ENCODE measurements around the gene HS3ST2.

HS3ST2 gene

DNA sequence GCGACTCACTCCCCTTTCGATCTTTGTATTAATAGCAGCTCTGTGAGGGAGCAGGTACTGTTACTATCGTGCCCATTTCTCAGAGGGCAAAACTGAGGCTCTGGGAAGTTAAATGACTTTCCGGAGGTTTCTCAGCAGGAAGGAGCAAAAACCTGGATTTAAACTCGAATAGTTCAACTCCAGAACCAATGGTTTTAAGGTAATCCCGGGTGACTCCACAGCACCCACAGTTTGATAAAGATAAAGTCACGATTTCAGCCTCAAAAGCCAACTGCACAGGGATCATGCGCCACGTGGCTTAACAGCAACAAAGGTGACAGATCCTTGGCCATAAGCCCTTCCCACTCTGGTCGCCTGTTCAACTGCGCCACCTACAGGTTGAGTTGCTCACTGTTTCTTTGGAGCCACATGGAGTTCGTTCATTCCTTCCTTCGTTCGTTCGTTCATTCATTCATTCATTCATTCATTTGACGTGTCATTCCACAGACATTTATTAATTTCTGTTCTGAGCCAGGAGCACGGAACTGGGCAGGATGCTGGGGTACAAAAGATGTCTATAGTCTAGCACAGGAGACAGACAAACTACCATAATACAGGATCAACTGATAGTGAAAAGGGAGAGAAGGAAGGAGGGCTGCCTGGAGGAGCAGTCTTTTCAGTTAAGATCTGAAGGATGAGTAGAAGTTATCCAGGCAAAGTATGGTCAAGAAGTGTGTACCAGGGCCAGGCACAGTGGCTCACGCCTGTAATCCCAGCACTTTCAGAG lies 134.8 kb downstream of the HS3ST2 start (continued):
- TF ChIP-seq ZXDB (tag by site-specific recombination; IDR thresholded peaks at IDR 0.05): peak; percentile 63; the same call in 1 of the 2 replicates
- no peak for TF ChIP-seq KLF10 (tag by site-specific recombination; IDR thresholded peaks at IDR 0.05)
- peak; percentile 37 for TF ChIP-seq SETDB1 (IDR thresholded peaks at IDR 0.05; ENCODE audit: insufficient read length, low read length)
- TF ChIP-seq, protein P1, sequence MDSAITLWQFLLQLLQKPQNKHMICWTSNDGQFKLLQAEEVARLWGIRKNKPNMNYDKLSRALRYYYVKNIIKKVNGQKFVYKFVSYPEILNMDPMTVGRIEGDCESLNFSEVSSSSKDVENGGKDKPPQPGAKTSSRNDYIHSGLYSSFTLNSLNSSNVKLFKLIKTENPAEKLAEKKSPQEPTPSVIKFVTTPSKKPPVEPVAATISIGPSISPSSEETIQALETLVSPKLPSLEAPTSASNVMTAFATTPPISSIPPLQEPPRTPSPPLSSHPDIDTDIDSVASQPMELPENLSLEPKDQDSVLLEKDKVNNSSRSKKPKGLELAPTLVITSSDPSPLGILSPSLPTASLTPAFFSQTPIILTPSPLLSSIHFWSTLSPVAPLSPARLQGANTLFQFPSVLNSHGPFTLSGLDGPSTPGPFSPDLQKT (IDR thresholded peaks at IDR 0.05; ENCODE audit: borderline replicate concordance, low read depth, low read length): no peak
- TF ChIP-seq ZFP37 (tag by site-specific recombination; IDR thresholded peaks at IDR 0.05): no peak
- TF ChIP-seq ZBTB17 (tag by site-specific recombination; IDR thresholded peaks at IDR 0.05): peak; percentile 39; the same call in 1 of the 2 replicates
- peak; percentile 43; the same call in 1 of the 2 replicates for TF ChIP-seq ZEB2 (tag by site-specific recombination; IDR thresholded peaks at IDR 0.05)
- TF ChIP-seq ZNF571 (tag by site-specific recombination; IDR thresholded peaks at IDR 0.05): no peak
- no peak for TF ChIP-seq ZNF785 (tag by site-specific recombination; IDR thresholded peaks at IDR 0.05)
- TF ChIP-seq, protein P2, sequence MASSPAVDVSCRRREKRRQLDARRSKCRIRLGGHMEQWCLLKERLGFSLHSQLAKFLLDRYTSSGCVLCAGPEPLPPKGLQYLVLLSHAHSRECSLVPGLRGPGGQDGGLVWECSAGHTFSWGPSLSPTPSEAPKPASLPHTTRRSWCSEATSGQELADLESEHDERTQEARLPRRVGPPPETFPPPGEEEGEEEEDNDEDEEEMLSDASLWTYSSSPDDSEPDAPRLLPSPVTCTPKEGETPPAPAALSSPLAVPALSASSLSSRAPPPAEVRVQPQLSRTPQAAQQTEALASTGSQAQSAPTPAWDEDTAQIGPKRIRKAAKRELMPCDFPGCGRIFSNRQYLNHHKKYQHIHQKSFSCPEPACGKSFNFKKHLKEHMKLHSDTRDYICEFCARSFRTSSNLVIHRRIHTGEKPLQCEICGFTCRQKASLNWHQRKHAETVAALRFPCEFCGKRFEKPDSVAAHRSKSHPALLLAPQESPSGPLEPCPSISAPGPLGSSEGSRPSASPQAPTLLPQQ (tag by site-specific recombination; IDR thresholded peaks at IDR 0.05): no peak; the same call in 1 of the 2 replicates
- TF ChIP-seq, protein P3, sequence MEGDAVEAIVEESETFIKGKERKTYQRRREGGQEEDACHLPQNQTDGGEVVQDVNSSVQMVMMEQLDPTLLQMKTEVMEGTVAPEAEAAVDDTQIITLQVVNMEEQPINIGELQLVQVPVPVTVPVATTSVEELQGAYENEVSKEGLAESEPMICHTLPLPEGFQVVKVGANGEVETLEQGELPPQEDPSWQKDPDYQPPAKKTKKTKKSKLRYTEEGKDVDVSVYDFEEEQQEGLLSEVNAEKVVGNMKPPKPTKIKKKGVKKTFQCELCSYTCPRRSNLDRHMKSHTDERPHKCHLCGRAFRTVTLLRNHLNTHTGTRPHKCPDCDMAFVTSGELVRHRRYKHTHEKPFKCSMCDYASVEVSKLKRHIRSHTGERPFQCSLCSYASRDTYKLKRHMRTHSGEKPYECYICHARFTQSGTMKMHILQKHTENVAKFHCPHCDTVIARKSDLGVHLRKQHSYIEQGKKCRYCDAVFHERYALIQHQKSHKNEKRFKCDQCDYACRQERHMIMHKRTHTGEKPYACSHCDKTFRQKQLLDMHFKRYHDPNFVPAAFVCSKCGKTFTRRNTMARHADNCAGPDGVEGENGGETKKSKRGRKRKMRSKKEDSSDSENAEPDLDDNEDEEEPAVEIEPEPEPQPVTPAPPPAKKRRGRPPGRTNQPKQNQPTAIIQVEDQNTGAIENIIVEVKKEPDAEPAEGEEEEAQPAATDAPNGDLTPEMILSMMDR (tag by site-specific recombination; IDR thresholded peaks at IDR 0.05): peak; percentile 81
- 0 out of 2 replicates have a peak, but pooled peaks have one; percentile 13 for TF ChIP-seq ZNF660 (tag by site-specific recombination; IDR thresholded peaks at IDR 0.05)
- TF ChIP-seq, protein P4, sequence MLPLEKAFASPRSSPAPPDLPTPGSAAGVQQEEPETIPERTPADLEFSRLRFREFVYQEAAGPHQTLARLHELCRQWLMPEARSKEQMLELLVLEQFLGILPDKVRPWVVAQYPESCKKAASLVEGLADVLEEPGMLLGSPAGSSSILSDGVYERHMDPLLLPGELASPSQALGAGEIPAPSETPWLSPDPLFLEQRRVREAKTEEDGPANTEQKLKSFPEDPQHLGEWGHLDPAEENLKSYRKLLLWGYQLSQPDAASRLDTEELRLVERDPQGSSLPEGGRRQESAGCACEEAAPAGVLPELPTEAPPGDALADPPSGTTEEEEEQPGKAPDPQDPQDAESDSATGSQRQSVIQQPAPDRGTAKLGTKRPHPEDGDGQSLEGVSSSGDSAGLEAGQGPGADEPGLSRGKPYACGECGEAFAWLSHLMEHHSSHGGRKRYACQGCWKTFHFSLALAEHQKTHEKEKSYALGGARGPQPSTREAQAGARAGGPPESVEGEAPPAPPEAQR (tag by site-specific recombination; IDR thresholded peaks at IDR 0.05): no peak
- TF ChIP-seq GLI4 (tag by site-specific recombination; IDR thresholded peaks at IDR 0.05): no peak
- TF ChIP-seq SP2 (tag by site-specific recombination; IDR thresholded peaks at IDR 0.05): no peak
- TF ChIP-seq ZNF677 (tag by site-specific recombination; IDR thresholded peaks at IDR 0.05): no peak
- no peak for TF ChIP-seq ZNF416 (tag by site-specific recombination; IDR thresholded peaks at IDR 0.05)
- TF ChIP-seq, protein P5, sequence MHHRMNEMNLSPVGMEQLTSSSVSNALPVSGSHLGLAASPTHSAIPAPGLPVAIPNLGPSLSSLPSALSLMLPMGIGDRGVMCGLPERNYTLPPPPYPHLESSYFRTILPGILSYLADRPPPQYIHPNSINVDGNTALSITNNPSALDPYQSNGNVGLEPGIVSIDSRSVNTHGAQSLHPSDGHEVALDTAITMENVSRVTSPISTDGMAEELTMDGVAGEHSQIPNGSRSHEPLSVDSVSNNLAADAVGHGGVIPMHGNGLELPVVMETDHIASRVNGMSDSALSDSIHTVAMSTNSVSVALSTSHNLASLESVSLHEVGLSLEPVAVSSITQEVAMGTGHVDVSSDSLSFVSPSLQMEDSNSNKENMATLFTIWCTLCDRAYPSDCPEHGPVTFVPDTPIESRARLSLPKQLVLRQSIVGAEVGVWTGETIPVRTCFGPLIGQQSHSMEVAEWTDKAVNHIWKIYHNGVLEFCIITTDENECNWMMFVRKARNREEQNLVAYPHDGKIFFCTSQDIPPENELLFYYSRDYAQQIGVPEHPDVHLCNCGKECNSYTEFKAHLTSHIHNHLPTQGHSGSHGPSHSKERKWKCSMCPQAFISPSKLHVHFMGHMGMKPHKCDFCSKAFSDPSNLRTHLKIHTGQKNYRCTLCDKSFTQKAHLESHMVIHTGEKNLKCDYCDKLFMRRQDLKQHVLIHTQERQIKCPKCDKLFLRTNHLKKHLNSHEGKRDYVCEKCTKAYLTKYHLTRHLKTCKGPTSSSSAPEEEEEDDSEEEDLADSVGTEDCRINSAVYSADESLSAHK (tag by site-specific recombination; IDR thresholded peaks at IDR 0.05): no peak
- TF ChIP-seq ZNF350 (tag by site-specific recombination; IDR thresholded peaks at IDR 0.05): no peak
- TF ChIP-seq ZNF112 (tag by site-specific recombination; IDR thresholded peaks at IDR 0.05): no peak
- TF ChIP-seq ZNF24 (tag by site-specific recombination; IDR thresholded peaks at IDR 0.05): peak; percentile 100
- no peak for TF ChIP-seq MZF1 (tag by site-specific recombination; IDR thresholded peaks at IDR 0.05; ENCODE audit: borderline replicate concordance)
- peak; percentile 88 for TF ChIP-seq ZSCAN16 (tag by site-specific recombination; IDR thresholded peaks at IDR 0.05)
- TF ChIP-seq ZNF777 (tag by site-specific recombination; IDR thresholded peaks at IDR 0.05; ENCODE audit: borderline replicate concordance): no peak
- TF ChIP-seq, protein P6, sequence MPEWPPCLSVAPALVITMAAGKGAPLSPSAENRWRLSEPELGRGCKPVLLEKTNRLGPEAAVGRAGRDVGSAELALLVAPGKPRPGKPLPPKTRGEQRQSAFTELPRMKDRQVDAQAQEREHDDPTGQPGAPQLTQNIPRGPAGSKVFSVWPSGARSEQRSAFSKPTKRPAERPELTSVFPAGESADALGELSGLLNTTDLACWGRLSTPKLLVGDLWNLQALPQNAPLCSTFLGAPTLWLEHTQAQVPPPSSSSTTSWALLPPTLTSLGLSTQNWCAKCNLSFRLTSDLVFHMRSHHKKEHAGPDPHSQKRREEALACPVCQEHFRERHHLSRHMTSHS (tag by site-specific recombination; IDR thresholded peaks at IDR 0.05): no peak
- TF ChIP-seq SP7 (tag by site-specific recombination; IDR thresholded peaks at IDR 0.05): peak; percentile 39; the same call in 1 of the 2 replicates
- TF ChIP-seq, protein P7, sequence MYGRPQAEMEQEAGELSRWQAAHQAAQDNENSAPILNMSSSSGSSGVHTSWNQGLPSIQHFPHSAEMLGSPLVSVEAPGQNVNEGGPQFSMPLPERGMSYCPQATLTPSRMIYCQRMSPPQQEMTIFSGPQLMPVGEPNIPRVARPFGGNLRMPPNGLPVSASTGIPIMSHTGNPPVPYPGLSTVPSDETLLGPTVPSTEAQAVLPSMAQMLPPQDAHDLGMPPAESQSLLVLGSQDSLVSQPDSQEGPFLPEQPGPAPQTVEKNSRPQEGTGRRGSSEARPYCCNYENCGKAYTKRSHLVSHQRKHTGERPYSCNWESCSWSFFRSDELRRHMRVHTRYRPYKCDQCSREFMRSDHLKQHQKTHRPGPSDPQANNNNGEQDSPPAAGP (tag by site-specific recombination; IDR thresholded peaks at IDR 0.05): 0 out of 2 replicates have a peak, but pooled peaks have one; percentile 38
- no peak for TF ChIP-seq ZNF473 (tag by site-specific recombination; IDR thresholded peaks at IDR 0.05)
